Endothelial cell of umbilical vein (primary cell): ENCODE results near the gene YWHAQ.

Source experiments
- EZH2 ChIP-seq: IDR thresholded peaks from 2 replicates; pipeline ENCODE4 v1.6.1; 2012; ENCODE audit warnings: borderline replicate concordance, low read depth, mild to moderate bottlenecking, moderate library complexity, low read length, inconsistent platforms; ENCODE audit not compliant: severe bottlenecking
- GATA2 ChIP-seq: IDR thresholded peaks from 2 replicates; pipeline ENCODE4 v1.7.0; 2011; ENCODE audit warnings: low read depth, mild to moderate bottlenecking, moderate library complexity, mixed read lengths, low read length; ENCODE audit not compliant: insufficient read length, insufficient read depth
- POLR2A ChIP-seq: IDR thresholded peaks from 2 replicates; pipeline ENCODE4 v1.6.1; 2012; ENCODE audit warnings: low read depth, mild to moderate bottlenecking, control low read depth, low read length
- POLR2AphosphoS5 ChIP-seq: IDR thresholded peaks from 2 replicates; pipeline ENCODE4 v1.6.1; 2012; ENCODE audit warnings: low read depth, mild to moderate bottlenecking, control low read depth, low read length, moderate library complexity; ENCODE audit not compliant: insufficient read depth
- TF ChIP-seq, protein P1 (sequence below), 2 donors: IDR thresholded peaks; 1 replicate in 1 of 2; 2 replicates in 1 of 2; pipeline ENCODE4 v1.5.1; 2011; ENCODE audit warnings: low read length in 2 of 2, mild to moderate bottlenecking in 2 of 2, moderate library complexity in 2 of 2, control low read depth in 1 of 2, inconsistent platforms in 1 of 2, low read depth in 1 of 2; ENCODE audit not compliant: insufficient read depth in 1 of 2; ENCODE audit errors: extremely low read depth in 1 of 2
- TF ChIP-seq, protein P2 (sequence below): IDR thresholded peaks from 2 replicates; pipeline ENCODE4 v1.6.1; 2011; ENCODE audit not compliant: insufficient read depth, insufficient read length

DNA sequence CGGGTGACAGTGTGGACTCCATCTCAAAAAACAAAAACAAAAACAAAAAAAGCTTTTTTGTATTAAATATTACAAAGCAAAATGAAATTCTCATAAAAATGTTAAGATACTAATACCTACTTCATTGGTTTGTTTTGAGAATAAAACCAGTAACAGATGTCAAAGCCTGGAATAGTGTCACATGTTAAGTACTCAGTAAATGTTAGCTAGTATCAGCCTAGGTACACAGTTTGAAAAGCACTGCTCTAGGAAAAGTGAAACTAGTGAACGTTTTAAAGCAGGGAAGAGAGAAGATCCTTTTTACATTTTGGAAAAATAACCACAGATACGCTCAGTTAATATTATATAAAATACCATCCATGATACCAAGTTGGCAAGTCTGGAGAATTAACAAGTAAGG, 38.1 kb downstream of the YWHAQ start:
- TF ChIP-seq, protein P1, sequence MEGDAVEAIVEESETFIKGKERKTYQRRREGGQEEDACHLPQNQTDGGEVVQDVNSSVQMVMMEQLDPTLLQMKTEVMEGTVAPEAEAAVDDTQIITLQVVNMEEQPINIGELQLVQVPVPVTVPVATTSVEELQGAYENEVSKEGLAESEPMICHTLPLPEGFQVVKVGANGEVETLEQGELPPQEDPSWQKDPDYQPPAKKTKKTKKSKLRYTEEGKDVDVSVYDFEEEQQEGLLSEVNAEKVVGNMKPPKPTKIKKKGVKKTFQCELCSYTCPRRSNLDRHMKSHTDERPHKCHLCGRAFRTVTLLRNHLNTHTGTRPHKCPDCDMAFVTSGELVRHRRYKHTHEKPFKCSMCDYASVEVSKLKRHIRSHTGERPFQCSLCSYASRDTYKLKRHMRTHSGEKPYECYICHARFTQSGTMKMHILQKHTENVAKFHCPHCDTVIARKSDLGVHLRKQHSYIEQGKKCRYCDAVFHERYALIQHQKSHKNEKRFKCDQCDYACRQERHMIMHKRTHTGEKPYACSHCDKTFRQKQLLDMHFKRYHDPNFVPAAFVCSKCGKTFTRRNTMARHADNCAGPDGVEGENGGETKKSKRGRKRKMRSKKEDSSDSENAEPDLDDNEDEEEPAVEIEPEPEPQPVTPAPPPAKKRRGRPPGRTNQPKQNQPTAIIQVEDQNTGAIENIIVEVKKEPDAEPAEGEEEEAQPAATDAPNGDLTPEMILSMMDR (IDR thresholded peaks at IDR 0.05; ENCODE audit: extremely low read depth in 1 of 2, insufficient read depth in 1 of 2, low read depth in 1 of 2, low read length in 2 of 2), result no peak
- TF ChIP-seq POLR2AphosphoS5 (no peak), POLR2A (no peak), EZH2 (no peak), GATA2 (no peak)
- TF ChIP-seq, protein P2, sequence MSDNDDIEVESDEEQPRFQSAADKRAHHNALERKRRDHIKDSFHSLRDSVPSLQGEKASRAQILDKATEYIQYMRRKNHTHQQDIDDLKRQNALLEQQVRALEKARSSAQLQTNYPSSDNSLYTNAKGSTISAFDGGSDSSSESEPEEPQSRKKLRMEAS, result no peak
